ENCODE data around the gene ATXN3L.

DNA sequence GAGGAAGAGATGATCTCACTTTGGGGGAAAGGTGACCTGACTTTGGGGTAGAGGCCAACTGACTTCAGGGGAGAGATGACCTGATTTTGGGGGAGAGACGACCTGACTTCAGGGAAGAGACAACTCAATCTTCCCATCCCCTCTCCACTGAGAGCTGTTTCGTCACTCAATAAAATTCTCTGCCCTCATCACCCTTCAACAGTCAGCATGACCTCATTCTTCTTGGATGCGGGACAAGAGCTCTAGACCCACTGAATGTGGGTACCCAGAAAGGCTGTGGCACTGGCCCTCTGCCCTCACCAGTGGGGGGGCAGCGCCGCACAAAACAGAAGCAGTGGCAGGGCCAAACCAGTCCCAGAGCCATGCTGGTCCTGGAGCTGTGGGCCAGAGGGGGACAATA is 34.6 kb downstream of the ATXN3L start:
- TF ChIP-seq, protein P1, sequence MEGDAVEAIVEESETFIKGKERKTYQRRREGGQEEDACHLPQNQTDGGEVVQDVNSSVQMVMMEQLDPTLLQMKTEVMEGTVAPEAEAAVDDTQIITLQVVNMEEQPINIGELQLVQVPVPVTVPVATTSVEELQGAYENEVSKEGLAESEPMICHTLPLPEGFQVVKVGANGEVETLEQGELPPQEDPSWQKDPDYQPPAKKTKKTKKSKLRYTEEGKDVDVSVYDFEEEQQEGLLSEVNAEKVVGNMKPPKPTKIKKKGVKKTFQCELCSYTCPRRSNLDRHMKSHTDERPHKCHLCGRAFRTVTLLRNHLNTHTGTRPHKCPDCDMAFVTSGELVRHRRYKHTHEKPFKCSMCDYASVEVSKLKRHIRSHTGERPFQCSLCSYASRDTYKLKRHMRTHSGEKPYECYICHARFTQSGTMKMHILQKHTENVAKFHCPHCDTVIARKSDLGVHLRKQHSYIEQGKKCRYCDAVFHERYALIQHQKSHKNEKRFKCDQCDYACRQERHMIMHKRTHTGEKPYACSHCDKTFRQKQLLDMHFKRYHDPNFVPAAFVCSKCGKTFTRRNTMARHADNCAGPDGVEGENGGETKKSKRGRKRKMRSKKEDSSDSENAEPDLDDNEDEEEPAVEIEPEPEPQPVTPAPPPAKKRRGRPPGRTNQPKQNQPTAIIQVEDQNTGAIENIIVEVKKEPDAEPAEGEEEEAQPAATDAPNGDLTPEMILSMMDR (IDR thresholded peaks at IDR 0.05; ENCODE audit: insufficient read depth, low read length, poor library complexity, severe bottlenecking), result no peak
- no peak for TF ChIP-seq EZH2phosphoT487 (conservative IDR thresholded peaks at IDR 0.05; ENCODE audit: low read length)

All from SU-DHL-6 (cell line).